ENCODE data around the gene EOLA1. TPM values are rescaled to one million over a fixed set of nuclear protein-coding genes. Genes with fewer than 3 reads are reported as not detected.

Gene EOLA1
- total and polyA plus RNA-seq, 2 experiments from 2014 or later = 2.5 to 3.3 TPM

- H3K4me1 Mint-ChIP-seq = no peaks in the 10 kb centered on the region
- no peaks in the 10 kb centered on the region for H4K20me1 ChIP-seq (replicated peaks; ENCODE audit: insufficient read depth)
- no peaks in the 10 kb centered on the region for H3K9me2 ChIP-seq (ENCODE audit: insufficient read depth)
- H3K4me2 ChIP-seq = no peak overlapping the region
- TF ChIP-seq POLR2AphosphoS5 (IDR thresholded peaks at IDR 0.05; ENCODE audit: low read depth) (no peak), CTCF (conservative IDR thresholded peaks at IDR 0.05; ENCODE audit: low read depth in 2 of 2) (peak in 1 of 2 experiments; percentile 46; a peak in 2 of 4 replicates), REST (IDR thresholded peaks at IDR 0.05; ENCODE audit: unreplicated experiment) (no peak), ZNF114 (CRISPR knock-in tag; IDR thresholded peaks at IDR 0.05) (no peak), EZH2 (IDR thresholded peaks at IDR 0.05; ENCODE audit: low read depth, unreplicated experiment) (no peak)
- H3F3A ChIP-seq (replicated peaks; ENCODE audit: low read depth) = no peaks in the 10 kb centered on the region
- H3K4me1 ChIP-seq (ENCODE audit: insufficient read depth) = no peaks in the 10 kb centered on the region
- H3K27me3 Mint-ChIP-seq (ENCODE audit: insufficient read depth, low read depth, poor library complexity) = peaks cover 3% of the 10 kb centered on the region
- H3K4me3 Mint-ChIP-seq = no peak overlapping the region
- DNase-seq (ENCODE audit: low spot score) (peak; percentile 11), ATAC-seq (peak; percentile 35; the same call in 1 of the 3 replicates)
- H3K4me3 ChIP-seq = no peak overlapping the region
- H3K36me3 Mint-ChIP-seq (ENCODE audit: low read depth) = peaks cover 28% of the 10 kb centered on the region
- no peak overlapping the region for H2AFZ ChIP-seq
- no peaks in the 10 kb centered on the region; the same call in 1 of the 2 replicates for H3K36me3 ChIP-seq (ENCODE audit: insufficient read depth)
- H3K27me3 ChIP-seq (ENCODE audit: insufficient read depth) = no peaks in the 10 kb centered on the region
- no peak overlapping the region for H3K27ac ChIP-seq (ENCODE audit: low read depth)
- H3K27ac Mint-ChIP-seq = no peak overlapping the region
- no peaks in the 10 kb centered on the region for H3K79me2 ChIP-seq (replicated peaks; ENCODE audit: insufficient read depth)
- no peaks in the 10 kb centered on the region for H3K9me3 Mint-ChIP-seq
Observed at GRCh38 chrX:149493567-149494562, 46.9 kb upstream of the EOLA1 start.

GRCh38 chrX:149494844-149495565 lies 45.8 kb upstream of the EOLA1 start:
- H3K9me3 Mint-ChIP-seq = no peaks in the 10 kb centered on the region
- no peak overlapping the region for H3K4me3 ChIP-seq
- peaks cover 3% of the 10 kb centered on the region for H3K27me3 Mint-ChIP-seq (ENCODE audit: insufficient read depth, low read depth, poor library complexity)
- H3K27ac ChIP-seq (ENCODE audit: low read depth) = no peak overlapping the region
- no peak overlapping the region for H2AFZ ChIP-seq
- H4K20me1 ChIP-seq (replicated peaks; ENCODE audit: insufficient read depth) = no peaks in the 10 kb centered on the region
- no peaks in the 10 kb centered on the region for H3F3A ChIP-seq (replicated peaks; ENCODE audit: low read depth)
- H3K4me3 Mint-ChIP-seq = no peak overlapping the region
- H3K36me3 Mint-ChIP-seq (ENCODE audit: low read depth) = peaks cover 28% of the 10 kb centered on the region; the same call in 2 of the 3 replicates
- H3K4me2 ChIP-seq = no peak overlapping the region
- H3K4me1 ChIP-seq (ENCODE audit: insufficient read depth) = no peaks in the 10 kb centered on the region
- DNase-seq (ENCODE audit: low spot score) (no peak), ATAC-seq (no peak)
- H3K27me3 ChIP-seq (ENCODE audit: insufficient read depth) = no peaks in the 10 kb centered on the region
- no peaks in the 10 kb centered on the region; the same call in 1 of the 2 replicates for H3K36me3 ChIP-seq (ENCODE audit: insufficient read depth)
- no peaks in the 10 kb centered on the region for H3K79me2 ChIP-seq (replicated peaks; ENCODE audit: insufficient read depth)
- H3K27ac Mint-ChIP-seq = no peak overlapping the region; the same call in 1 of the 2 replicates
- no peaks in the 10 kb centered on the region for H3K4me1 Mint-ChIP-seq
- no peaks in the 10 kb centered on the region for H3K9me2 ChIP-seq (ENCODE audit: insufficient read depth)
- TF ChIP-seq ZNF462 (CRISPR knock-in tag; IDR thresholded peaks at IDR 0.05) (no peak), JUNB (IDR thresholded peaks at IDR 0.05; ENCODE audit: unreplicated experiment) (no peak)

All from GM23338 (cell line).